Measurements from ENCODE around the gene DIDO1. TPM values are rescaled to one million over a fixed set of nuclear protein-coding genes. Genes with fewer than 3 reads are reported as not detected.

The DIDO1 gene
- total and polyA plus RNA-seq, 2 of the 13 experiments (the other 11 are each of a cell fraction or from before 2014, with no cell fraction given) = 75.0 to 75.1 TPM

- peak; percentile 26; the same call in 1 of the 2 replicates for TF ChIP-seq KDM3A (CRISPR knock-in tag; IDR thresholded peaks at IDR 0.05; ENCODE audit: low read depth)
- 0 out of 2 replicates have a peak, but pooled peaks have one; percentile 13 for TF ChIP-seq ZNF574 (CRISPR knock-in tag; IDR thresholded peaks at IDR 0.05)
- TF ChIP-seq, protein P1, sequence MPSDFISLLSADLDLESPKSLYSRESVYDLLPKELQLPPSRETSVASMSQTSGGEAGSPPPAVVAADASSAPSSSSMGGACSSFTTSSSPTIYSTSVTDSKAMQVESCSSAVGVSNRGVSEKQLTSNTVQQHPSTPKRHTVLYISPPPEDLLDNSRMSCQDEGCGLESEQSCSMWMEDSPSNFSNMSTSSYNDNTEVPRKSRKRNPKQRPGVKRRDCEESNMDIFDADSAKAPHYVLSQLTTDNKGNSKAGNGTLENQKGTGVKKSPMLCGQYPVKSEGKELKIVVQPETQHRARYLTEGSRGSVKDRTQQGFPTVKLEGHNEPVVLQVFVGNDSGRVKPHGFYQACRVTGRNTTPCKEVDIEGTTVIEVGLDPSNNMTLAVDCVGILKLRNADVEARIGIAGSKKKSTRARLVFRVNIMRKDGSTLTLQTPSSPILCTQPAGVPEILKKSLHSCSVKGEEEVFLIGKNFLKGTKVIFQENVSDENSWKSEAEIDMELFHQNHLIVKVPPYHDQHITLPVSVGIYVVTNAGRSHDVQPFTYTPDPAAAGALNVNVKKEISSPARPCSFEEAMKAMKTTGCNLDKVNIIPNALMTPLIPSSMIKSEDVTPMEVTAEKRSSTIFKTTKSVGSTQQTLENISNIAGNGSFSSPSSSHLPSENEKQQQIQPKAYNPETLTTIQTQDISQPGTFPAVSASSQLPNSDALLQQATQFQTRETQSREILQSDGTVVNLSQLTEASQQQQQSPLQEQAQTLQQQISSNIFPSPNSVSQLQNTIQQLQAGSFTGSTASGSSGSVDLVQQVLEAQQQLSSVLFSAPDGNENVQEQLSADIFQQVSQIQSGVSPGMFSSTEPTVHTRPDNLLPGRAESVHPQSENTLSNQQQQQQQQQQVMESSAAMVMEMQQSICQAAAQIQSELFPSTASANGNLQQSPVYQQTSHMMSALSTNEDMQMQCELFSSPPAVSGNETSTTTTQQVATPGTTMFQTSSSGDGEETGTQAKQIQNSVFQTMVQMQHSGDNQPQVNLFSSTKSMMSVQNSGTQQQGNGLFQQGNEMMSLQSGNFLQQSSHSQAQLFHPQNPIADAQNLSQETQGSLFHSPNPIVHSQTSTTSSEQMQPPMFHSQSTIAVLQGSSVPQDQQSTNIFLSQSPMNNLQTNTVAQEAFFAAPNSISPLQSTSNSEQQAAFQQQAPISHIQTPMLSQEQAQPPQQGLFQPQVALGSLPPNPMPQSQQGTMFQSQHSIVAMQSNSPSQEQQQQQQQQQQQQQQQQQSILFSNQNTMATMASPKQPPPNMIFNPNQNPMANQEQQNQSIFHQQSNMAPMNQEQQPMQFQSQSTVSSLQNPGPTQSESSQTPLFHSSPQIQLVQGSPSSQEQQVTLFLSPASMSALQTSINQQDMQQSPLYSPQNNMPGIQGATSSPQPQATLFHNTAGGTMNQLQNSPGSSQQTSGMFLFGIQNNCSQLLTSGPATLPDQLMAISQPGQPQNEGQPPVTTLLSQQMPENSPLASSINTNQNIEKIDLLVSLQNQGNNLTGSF (CRISPR knock-in tag; IDR thresholded peaks at IDR 0.05) = 0 out of 2 replicates have a peak, but pooled peaks have one; percentile 50
- no peak for TF ChIP-seq ARNT2 (CRISPR knock-in tag; IDR thresholded peaks at IDR 0.05; ENCODE audit: low read depth)
- no peak for TF ChIP-seq RFX5 (IDR thresholded peaks at IDR 0.05; ENCODE audit: low read depth, low read length)
Observed at GRCh38 chr20:62963614-62964397, 37.5 kb upstream of the DIDO1 start (continued).

Measured in HepG2 (cell line).